Measurements from ENCODE around the gene IL4I1.

The IL4I1 gene

DNA sequence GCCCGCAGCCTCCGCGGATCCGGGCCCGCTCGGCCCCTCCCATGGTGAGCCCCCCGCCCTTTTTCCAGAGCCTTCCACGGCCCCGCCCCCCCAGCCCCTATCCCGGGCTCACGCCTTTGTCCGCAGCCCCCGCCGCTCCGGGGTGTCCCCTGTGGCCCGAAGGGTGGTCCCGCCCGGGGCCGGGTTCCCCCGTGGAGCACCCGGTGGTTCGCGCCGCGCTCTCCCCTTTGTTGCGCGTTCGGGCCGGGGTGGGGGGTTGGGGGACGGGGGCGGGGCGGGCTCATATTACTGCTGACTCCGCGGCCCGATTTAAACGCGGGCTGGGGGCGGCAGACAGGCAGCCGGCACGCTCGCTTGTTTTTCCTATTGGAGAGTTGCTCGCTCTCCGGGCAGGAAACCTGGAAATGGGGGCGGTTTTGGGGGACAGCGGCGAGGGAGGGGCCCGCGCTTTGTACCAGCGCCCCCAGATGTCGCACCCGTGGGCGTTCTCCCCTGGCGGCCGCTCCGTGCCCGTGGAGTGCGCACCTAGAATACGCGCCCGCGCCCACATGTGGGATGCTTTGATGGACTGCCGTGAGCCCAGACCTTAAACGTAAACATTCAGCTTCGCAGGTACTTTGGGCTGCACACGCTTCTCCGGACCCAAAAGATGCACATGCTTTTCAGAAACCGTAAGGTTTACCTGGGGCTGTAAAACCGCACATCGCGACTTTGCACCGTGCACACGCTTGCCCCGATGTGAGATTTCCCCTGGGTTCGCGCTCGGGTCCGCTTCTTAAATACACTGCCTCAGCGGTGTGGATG is 45.0 kb downstream of the IL4I1 start:
- no peak for DNase-seq (ENCODE audit: low read depth, low spot score)

DNA sequence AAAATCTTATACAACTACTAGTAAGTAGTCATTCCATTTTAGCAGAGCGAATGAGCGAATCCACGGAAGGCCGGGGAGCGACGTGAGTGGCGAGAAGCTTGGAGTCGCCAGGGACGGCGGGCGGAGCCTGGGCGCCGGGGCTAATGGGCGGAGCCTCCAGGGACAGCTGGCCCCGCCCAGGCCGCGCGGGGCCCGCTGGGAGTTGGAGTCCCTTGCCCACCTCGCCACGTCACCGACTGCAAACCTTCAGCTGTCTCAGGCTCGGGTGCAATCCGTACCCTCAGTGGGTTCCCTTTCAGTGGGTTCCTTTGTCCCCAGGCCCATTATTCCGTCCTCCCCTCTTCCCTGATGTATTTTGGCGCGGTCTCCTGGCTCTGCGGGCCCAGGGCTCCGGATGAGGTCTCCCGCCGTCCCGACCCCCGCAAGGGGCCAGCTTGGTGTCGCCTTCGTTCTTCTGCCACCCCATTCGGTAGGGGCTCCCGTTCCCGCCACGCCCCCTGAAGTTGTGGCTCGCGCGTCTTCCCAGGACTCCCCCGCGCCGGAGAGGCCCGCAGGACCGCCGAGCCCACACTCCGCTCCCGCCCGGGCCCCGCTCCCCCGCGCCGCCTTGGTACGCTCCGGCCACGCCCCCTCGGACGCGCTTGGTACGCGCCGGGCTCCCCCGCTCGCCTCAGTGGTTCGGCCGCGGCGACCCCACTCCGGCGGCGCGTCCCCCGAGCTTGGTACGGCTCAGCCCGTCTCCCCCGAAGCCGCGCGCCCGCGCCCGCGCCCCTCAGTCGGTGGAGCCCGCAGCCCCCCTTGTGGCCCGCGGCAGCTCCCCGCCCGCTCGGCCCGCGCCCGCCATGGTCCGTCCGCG is 46.0 kb downstream of the IL4I1 start, which contains the start of gene PTOV1:
PTOV1 (plus strand) TSS at position 673 of the 856 bp plus-strand sequence.
- no peak for DNase-seq (ENCODE audit: low read depth, low spot score)

DNA sequence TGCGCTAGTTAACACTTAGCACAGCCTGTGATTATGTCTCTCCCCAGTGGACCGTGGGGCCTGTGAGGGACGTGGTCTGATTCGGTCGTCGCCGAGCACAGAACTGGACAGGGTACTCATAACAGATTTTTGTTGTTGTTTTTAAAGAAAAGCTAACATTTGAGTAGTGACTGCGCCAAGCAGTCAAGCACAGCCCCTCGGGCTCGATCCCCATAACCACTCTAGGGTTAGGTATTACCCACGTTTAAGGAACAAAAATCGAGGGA is 46.5 kb downstream of the IL4I1 start:
- no peak for DNase-seq (ENCODE audit: low read depth, low spot score)

DNA sequence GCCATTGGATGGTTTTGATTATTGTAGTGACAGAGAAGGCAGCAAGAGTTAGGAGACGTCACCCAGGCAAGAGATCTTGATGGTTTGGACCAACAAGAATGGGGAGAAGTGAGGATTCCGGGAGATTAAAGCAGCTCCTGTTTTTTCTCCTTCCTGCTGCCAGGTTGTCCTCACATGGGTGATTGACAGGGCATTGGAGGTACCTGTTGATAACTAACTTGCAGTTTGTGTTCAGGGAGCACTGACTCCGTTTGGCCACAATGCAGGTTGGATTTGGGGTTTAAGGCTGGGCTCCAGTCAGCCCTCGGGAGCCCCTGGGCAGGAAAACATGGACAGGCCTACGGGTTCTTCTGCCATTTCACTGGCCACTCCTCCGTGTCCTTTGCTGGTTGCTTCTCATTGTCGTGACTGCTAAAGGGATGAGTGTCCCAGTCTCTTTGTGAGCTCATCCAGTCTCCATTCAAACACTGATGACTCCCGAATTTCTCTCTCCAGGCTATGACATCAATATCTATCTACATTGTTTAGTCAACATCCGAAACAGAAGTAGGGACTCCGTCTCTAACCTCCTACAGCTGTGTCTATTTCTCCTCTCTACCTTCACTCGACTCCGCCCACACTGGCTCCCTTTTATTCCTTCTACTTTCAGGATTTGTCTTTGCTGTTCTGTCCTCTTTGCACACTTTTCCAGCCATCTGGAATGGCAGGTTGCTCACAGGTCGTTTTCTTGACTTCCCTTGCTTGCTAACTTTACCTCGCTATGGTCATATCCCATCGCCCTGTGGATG is 47.1 kb downstream of the IL4I1 start:
- DNase-seq (ENCODE audit: low read depth, low spot score), result no peak

DNA sequence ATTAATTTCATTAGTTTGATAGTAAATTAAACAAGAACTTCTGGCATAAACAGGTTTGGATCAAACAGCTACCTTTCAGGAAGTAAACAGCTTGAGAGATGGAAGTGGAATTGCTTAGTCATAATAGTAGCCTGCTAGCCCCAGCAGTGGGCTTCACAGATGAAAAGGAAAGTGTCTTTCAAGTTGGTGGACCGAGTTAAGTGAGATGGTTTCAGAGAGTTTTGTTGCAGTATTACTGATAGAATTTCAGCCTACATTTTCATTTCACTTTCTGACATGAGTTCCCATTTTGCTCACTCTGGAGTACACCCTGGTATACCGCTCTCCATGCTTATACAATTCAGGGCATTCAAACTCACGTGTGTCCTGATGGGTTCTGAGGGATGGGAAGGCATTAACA is 47.7 kb downstream of the IL4I1 start:
- no peak for DNase-seq (ENCODE audit: low read depth, low spot score)

DNA sequence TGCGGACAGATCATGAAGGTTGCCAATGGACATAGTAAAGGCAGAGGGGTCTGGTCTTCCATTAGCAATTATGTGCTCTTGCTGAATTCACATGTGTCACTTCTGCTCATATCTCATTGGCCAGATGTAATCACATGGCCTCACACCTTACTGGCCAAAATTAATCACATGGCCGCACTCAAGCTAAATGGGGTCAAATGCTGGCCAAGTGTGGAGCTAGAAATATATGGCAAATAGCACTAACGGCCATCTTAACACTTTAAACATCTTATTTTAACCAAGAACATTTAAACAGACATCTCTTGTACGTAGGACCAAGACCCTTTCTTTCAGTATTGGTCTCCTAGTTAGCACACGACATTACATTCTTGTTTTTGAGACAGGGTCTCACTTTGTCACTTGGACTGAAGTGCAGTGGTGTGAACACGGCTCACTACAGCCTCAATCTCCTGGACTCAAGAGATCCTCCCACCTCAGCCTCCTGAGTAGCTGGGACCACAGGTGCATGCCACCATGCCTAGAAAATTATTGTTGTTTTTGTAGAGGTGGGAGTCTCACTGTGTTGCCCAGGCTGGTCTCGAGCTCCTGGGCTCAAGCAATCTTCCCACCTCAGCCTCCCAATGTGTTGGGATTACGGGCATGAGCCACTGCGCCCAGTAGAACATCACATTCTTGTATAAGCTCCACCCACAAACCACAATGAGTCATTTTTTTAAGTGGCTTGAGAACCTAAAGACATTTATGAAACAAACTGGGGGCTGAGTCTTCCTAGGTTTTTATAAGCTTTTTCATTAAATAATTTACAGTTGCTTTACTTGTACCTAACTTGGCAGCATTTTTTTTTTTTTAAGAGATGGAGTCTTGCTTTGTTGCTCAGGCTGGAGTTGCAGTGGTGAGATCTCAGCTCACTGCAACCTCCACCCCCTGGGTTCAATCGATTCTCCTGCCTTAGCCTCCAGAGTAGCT is 48.7 kb downstream of the IL4I1 start:
- DNase-seq (ENCODE audit: low read depth, low spot score), result no peak

DNA sequence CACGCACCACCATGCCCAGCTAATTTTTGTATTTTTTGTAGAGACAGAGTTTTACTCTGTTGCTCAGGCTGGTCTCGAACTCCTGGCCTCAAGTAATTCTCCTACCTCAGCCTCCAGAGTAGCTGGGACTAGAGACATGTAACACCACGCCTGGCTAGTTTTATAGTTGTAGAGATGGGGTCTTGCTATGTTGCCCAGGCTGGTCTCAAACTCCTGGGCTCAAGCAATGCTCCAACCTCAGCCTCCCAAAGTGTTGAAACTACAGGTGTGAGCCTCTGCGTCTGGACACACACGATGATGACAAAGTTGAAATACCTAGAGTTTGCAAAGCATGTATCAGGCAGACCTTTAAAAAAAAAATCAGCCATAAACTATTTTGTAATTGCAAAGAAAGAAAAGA is 50.3 kb downstream of the IL4I1 start:
- no peak for DNase-seq (ENCODE audit: low read depth, low spot score)

DNA sequence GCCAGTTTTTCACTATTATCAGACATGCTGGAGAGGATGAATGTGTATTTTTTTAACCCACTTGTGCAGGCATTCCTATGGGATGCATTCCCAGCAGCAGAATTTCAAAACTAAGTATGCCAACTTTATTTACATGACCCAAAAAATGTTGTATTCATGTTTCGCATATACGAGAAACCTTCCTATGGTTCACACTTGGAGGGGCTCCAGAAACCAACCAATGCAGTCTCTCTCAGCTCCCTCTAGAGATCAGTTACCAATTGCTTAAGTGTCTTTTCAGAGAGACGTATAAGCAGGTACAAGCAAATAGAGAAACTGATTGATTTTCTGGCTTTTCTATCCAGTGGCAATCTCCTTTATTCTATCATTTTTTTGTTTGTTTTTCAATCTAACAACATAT is 51.3 kb downstream of the IL4I1 start:
- no peak for DNase-seq (ENCODE audit: low read depth, low spot score)

DNA sequence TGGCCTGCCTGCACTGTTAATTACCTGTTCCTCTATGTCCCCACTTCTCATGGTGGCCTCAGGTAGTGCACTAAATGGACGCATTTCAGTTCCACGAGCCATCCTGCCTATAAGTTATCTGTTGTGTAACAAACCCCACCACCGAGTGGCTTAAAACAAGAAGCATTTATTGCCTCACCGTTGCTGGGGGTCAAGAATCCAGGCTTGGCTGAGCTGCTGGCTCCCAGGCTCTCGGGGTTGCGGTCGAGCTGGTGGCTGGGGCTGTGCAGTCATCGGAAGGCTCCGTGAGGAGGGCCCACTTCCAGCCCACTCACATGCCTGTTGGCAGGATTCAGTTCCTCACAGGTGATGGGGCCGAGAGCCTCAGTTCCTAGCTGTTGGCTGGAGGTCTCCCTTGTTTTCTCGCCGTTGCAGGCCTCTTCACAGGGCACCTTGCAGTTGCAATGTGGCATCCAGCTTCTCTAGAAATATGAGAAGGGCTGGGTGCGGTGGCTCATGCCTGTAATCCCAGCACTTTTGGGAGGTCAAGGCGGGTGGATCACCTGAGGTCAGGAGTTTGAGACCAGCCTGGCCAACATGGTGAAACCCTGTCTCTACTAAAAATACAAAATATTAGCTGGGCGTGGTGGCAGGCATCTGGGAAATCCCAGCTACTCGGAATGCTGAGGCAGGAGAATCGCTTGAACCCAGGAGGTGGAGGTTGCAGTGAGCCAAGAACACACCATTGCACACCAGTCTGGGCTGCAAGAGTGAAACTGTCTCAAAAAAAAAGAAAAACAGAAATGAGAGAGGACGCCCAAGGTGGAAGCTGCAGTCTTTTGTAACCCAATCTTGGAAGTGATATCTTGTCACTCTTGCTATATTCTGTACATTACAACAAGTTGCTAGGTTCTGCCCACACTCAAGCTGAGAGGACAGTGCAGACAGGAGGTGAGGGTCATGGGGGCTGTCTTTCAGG is 52.3 kb downstream of the IL4I1 start:
- no peak for DNase-seq (ENCODE audit: low read depth, low spot score)

DNA sequence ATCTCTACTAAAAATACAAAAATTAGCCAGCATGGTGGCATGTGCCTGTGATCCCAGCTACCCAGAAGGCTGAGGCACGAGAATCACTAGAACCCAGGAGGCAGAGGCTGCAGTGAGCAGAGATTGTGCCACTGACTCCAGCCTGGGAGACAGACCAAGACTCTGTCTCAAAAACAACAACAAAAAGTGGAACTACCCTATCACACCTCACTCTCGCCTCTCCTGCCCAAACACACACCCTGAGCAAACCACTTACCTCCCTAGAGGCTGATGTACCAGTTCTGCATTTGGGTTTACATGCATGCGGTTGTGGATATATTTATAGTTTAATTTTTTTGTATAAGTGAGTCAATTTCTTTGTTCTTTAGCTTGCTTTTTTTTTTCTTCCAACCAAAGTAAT is 53.4 kb downstream of the IL4I1 start:
- DNase-seq (ENCODE audit: low read depth, low spot score), result no peak

DNA sequence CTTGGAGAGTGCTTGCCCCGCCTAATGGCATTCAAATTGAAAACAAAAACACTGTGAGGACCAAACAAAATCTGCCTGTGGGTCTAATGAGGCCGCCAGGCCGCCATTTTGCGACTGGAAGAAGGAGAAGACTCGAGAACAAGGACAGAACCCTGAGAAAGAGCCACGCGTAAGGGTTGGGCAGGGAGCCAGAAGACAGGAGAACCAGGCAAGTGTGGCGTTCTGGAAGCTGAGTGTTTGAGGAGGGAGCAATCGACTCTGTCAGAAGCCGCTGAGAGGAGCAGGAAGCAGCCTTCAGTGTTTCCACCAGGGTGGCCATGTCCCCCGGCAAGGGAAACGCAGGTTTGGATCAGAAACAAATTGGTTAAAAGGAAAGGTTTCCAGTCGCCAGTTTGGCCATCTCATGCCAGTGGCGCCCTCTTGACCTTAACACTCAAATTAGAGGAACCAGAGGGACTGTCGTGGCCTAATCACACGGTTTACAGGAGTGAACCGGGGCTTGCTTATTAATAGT is 55.9 kb downstream of the IL4I1 start:
- DNase-seq (ENCODE audit: low read depth, low spot score), result no peak

DNA sequence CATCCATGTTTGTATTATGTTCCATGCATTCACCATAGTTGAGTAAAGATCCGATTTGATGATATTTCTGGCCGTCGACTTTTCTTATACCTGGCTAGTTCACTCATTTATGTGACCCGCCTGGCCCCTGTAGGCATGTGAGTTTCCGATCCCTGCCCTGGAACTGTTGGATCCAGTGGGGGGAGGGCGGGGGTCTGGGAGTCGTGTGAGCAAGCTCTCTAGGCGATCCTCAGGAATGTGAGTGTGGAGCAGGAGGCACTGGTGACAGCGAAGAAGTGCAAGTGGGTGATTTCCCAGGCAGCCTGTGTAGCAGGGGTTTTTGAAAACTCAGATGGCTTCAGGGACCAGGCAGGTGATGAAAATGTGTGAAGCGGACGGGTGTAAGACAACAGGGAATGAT is 56.4 kb downstream of the IL4I1 start:
- no peak for DNase-seq (ENCODE audit: low read depth, low spot score)

DNA sequence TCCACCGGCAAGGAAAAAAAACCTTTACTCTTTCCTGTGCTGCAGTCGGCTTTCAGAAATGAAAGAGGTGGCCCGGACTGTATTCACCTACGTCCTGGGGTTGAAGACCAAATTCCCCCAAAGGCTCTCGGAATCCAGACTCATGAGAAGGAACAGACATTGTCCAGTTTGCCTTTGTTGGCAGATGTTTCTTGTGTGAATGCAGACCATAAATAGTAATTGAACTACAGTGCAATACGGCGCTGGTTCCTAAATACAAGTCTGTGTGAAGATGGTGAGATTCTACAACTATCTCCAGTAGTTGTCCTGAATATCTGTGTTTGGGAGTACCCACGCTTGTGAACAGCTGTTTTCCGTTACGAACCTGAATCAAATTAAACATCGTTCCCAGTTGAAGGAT is 57.0 kb downstream of the IL4I1 start:
- DNase-seq (ENCODE audit: low read depth, low spot score), result no peak

Measured in iPS DF 19.7 (cell line).